Posterior vena cava (tissue), 2 donors: ENCODE results near the gene BAG5. TPM values are rescaled to one million over a fixed set of nuclear protein-coding genes. Genes with fewer than 3 reads are reported as not detected.

Experiments used
- DNase-seq: peaks from one replicate; pipeline ENCODE4 v3.0.0-alpha.2; 2020; ENCODE audit warnings: low spot score
- intact Hi-C, 2 donors: fragments of 100-400 bp; cut with DNase I; formaldehyde crosslinking; loops; one replicate each; pipeline versions ENCODE4 v1.14.1 to v1.14.2; 2022 to 2023
- total RNA-seq, 2 donors: library from RNA; stranded (reverse); fragmentation: NEBNext Ultra II Directional; extraction: Animal tissue kit (Norgen Biotek cat#: 25700); gene quantifications; one replicate each; pipeline ENCODE4 v1.2.1, GENCODE V29; 2021
- donor health status: DM: yes; HTN: yes; CAD: no.
- donor health status: DM: yes; HTN: yes; CAD: no.

The BAG5 gene
- total RNA-seq, 2 donors from 2014 or later = 29.0 to 30.4 TPM

DNA sequence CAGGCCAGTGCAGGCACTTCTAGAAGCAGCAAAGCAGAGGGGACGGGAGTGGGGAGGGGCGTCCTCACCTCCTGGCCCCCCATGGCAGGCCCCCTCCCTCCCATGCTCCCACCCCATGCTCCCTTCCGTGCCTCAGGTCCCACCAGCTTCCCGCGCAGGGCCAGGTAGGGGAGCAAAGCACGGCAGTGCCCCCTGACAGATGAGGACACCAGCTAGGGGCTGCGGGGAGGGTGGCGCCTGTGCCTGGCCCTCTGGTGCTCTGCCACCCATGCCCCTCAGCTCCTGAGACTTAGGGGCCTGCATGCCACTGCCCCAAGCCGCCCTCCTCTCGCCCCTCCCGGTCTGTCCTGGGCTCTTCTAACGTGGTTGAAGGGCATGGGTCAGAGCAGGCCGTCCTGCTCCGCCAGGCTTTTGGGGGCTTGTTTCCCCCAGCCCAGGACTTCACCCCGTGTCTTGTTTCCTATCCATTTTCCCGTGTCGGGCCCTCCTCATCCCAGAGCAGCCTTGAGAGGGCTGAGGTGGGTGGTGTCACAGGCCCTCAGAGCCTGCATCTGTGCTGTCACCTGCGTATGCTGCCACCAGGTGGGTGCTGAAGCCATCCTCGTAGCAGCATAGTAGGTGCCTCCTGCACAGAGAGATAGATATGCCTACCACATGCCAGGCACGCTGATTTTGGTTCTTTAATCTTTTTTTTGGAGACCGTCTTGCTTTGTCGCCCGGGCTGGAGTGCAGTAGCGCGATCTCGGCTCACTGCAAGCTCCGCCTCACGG, 23.2 kb downstream of the BAG5 start:
- intact Hi-C loops = no loop called here
- DNase-seq = no peak

DNA sequence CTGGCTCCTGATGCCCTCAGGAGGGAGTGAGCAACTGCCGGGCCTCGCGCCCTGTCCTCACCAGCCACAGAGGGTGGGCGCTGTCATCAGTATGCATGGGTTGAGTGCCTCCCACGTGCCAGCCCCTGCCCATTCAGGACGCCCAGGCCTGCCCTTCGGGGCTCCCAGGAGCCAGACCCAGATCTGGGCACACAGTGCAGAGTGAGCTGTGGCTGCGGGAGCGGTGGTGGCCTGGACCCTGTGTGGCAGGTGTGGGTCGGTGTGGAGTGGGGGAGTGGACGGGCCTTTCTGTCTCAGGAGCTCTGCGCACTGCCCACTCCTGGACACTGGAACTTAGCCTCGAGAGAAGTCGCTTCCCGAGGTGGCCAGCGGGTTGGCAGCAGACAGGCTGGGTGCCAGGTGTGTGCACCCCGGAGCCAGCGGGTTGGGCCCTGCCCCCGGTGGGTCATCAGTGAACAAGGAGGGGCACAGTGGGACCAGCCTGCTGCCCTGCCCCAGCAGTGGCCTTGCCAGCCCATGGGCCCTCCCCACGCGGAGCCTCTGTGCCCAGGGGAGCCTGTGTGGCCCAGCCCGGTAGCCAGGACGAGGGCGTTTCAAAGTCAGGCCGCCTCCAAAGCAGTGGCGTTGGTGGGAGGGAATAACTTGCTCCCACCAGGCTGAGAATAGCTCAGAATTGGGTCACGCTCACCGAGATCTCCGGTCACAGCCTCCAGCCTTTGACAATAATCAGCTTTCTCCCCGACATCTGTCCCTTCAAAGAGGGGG, 24.0 kb downstream of the BAG5 start:
- intact Hi-C loops = no loop called here
- no peak for DNase-seq

- intact Hi-C loops = no loop called here
- no peak for DNase-seq
Measured at GRCh38 chr14:103537175-103537990, 25.1 kb downstream of the BAG5 start.

GRCh38 chr14:103536693-103537092, 25.8 kb downstream of the BAG5 start:
- no peak for DNase-seq
- intact Hi-C loops = no loop called here

DNA sequence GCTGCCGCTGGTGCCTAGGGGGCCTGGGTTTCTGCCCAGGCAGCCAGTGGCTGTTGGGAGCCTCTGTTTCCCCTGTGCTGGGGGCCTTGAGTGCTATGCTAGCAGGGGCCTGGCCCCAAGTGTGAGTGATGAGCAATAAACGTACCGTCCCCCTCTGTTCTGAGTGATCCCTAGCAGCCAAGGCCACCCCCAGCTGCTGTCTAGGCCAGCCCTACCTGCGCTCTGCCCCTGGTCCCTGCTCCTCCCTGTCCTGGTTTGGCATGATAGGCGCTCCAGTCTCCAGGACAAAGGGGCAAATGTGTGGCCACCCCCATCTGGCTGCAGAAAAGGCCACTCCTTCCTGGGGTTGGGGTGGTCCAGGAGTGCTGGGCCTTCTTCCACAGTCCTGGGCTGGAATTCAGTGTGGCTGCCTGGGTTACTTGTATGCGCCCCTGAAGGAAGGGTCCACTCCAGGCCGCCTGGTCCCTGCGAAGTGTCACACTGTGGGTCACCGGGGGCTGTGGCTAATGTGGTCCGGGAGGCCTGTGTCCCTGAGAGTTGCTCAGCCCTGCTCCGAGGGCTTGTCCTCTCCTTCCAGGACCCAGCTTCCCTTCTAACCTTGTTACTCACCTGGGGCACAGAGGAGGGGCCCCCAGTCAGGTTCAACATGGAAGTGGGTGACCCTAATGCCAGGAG, 26.4 kb downstream of the BAG5 start:
- intact Hi-C loops = no loop called here
- no peak for DNase-seq

DNA sequence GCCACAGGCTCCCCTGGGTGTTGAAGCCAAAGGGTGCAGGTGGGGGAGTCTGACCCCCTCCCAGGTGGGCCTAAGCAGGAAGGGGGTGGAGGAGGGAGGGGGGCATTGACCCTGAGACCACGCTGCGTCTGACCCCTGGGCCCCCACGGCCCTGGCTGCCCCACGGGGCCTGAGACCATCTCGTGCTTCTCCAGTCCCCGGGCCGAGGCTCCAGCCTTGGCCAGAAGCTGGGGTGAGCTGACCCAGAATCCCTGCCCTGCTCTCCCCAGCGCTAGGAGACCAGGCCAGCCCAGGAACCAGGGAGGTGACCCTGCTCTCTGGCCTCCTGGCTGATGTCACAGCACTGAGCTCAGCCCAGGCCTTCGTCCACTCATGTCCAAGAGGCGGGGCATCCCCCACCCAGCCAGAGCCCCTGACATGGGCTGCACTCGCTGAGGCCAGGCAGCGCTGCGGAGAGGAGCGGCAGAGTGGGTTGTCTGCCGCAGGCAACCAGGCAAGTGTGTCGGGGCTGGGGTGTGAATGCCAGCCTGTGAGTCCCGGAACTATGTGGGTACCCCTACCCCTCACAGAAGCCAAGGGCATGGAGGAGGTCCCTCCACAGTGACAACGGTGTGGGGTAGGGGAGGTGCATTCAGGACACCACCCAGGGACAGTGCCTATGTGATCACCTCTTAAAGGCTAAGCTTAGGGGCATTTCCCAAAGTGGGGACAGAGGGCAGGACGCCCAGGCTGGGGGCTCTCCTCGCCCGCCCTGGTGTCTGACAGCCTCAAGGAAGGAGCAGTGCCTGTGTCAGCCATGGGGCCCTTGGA, 27.2 kb downstream of the BAG5 start:
- DNase-seq = no peak
- intact Hi-C loops = no loop called here

GRCh38 chr14:103534576-103535061, 27.8 kb downstream of the BAG5 start:
- intact Hi-C loops = no loop called here
- DNase-seq = no peak

GRCh38 chr14:103533999-103534575, 28.4 kb downstream of the BAG5 start:
- intact Hi-C loops = no loop called here
- no peak for DNase-seq

- no peak for DNase-seq
- intact Hi-C loops = no loop called here
Measured at GRCh38 chr14:103533137-103533998, 29.1 kb downstream of the BAG5 start.

GRCh38 chr14:103532216-103533136, 30.0 kb downstream of the BAG5 start:
- intact Hi-C loops = no loop called here
- DNase-seq = no peak

- intact Hi-C loops = no loop called here
- no peak for DNase-seq
Measured at GRCh38 chr14:103531421-103532215, 30.8 kb downstream of the BAG5 start.

DNA sequence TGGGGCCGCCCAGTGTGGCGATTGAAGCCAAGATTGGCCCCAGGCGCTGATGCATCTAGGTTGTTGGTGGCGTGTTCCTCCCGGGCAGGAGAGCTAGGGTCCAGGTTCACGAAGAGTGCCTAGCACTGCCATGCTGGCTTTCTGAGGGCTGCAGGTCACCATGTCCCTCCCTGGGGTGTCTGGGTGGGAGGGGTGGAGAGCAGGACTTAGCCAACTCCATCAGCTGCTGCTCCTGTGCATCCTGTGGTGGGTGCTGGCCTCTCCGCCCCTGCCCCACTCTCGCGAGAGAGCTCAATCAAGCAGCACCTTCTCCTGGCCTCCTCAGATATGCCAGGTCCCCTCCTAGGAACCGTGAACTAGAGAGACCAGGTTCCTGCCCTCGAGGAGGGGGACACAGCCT, 31.6 kb downstream of the BAG5 start:
- DNase-seq = no peak
- intact Hi-C loops = no loop called here

DNA sequence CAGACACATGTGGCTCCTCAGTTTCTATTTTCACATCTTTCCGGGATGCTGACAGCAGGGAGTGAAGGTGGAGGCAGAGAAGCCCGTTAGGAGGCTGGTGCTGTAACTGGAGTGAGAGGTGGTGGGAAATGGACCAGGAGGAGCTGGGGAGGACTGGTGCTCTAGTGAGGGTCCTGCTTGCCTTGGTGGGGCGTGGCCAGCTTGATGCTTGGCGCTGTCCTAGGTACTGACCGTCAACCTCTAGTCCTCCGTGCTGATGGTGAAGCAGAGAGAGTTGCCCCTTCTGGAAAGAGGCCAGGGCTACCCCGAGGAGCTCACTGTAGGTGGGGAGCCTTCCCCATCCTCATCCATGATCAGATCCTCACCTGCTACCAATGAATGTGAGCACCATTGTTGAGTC, 32.1 kb downstream of the BAG5 start:
- DNase-seq = no peak
- intact Hi-C loops = no loop called here

- DNase-seq = no peak
- intact Hi-C loops = loop anchor here in 1 of 2 donors (5.0 kb wide), 1 partner anchor 1787 kb away; no protein-coding TSS in a partner anchor
Measured at GRCh38 chr14:103529383-103530365, 32.8 kb downstream of the BAG5 start.
